BJ (cell line): Measurements from ENCODE around the gene C19orf47. TPM values are rescaled to one million over a fixed set of nuclear protein-coding genes. Genes with fewer than 3 reads are reported as not detected.

ENCODE experiments used
- CTCF ChIA-PET: fragments of 350-600 bp; formaldehyde crosslinking; extraction: SDS; loops from one replicate; lab custom pipeline; 2021; ENCODE audit warnings: antibody characterized with exemption, inconsistent platforms; lab: Yijun Ruan, JAX
- POLR2A ChIA-PET: fragments of 300-600 bp; sonication (Branson Sonifier 250); formaldehyde crosslinking; extraction: SDS; loops from one replicate; lab custom pipeline; 2021; ENCODE audit warnings: antibody characterized with exemption; lab: Charles Lee
- DNase-seq: peaks from one replicate; pipeline ENCODE4 v3.0.0-alpha.2; 2011; ENCODE audit warnings: low read depth
- H3K27me3 ChIP-seq: 2 replicates; pipeline ENCODE4 v1.6.0; 2011; ENCODE audit warnings: low read length; ENCODE audit not compliant: control insufficient read depth, insufficient read depth
- H3K36me3 ChIP-seq: 2 replicates; pipeline ENCODE4 v1.5.1; 2011; ENCODE audit warnings: low read length; ENCODE audit not compliant: control insufficient read depth, insufficient read depth
- H3K4me3 ChIP-seq: 2 replicates; pipeline ENCODE4 v1.5.1; 2011; ENCODE audit warnings: low read depth, mild to moderate bottlenecking, control low read depth, low read length
- polyA plus RNA-seq: library from polyadenylated mRNA; depleted of rRNA; stranded (reverse); fragments of >200 nt; gene quantifications from 2 replicates; pipeline ENCODE4 v1.2.3, GENCODE V29; 2011
- TF ChIP-seq, protein P1 (sequence below): IDR thresholded peaks from 2 replicates; pipeline ENCODE4 v1.5.1; 2011; ENCODE audit warnings: low read depth, mild to moderate bottlenecking, control low read depth, inconsistent platforms, low read length, moderate library complexity; ENCODE audit not compliant: insufficient read depth

C19orf47 gene
- polyA plus RNA-seq, 1 experiment, result 25.2 TPM

DNA sequence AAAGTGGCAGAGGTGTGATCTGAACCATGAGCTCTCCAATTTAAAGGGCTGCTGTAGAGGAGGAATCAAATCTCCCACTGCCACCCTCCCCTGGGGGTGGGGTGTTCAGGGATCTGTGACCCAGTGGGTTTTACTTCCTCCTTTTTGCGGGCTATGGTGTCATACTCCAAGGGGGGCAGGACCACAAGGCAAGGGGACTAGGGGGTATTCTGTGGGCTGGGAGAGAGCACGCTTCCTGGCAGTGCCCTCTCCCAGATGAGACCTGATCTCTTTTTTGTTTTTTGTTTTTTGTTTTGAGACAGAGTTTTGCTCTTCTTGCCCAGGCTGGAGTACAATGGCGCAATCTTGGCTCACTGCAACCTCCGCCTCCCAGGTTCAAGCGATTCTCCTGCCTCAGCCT is 10.6 kb upstream of the C19orf47 start:
- CTCF ChIA-PET, result no interaction called here
- TF ChIP-seq, protein P1, sequence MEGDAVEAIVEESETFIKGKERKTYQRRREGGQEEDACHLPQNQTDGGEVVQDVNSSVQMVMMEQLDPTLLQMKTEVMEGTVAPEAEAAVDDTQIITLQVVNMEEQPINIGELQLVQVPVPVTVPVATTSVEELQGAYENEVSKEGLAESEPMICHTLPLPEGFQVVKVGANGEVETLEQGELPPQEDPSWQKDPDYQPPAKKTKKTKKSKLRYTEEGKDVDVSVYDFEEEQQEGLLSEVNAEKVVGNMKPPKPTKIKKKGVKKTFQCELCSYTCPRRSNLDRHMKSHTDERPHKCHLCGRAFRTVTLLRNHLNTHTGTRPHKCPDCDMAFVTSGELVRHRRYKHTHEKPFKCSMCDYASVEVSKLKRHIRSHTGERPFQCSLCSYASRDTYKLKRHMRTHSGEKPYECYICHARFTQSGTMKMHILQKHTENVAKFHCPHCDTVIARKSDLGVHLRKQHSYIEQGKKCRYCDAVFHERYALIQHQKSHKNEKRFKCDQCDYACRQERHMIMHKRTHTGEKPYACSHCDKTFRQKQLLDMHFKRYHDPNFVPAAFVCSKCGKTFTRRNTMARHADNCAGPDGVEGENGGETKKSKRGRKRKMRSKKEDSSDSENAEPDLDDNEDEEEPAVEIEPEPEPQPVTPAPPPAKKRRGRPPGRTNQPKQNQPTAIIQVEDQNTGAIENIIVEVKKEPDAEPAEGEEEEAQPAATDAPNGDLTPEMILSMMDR, result no peak
- Histone ChIP-seq H3K36me3 (no peaks in the 10 kb centered on the region; the same call in 1 of the 2 replicates), H3K4me3 (no peak overlapping the region), H3K27me3 (no peaks in the 10 kb centered on the region)
- POLR2A ChIA-PET, result no interaction called here
- DNase-seq, result no peak

DNA sequence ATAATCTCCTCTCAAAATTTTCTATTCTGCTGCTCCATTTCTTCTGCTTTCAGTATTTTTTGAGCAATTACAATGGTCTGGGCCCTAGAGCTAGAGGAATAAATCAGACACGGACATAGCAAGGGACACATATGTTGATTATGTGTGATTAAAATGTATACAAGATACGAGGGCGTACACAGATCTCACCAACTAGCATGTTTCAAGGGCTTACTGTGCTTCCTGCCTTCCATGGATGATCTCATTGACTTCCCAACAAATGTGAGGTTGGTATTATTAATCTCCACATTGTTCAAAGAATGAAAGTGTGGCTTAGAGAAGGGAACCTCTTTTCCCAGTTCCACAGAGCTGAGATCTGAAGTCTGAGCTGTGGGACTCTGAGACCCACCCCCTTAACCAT is 9.4 kb upstream of the C19orf47 start:
- Histone ChIP-seq H3K36me3 (no peaks in the 10 kb centered on the region; the same call in 1 of the 2 replicates), H3K27me3 (no peaks in the 10 kb centered on the region), H3K4me3 (no peak overlapping the region)
- no peak for DNase-seq
- ChIA-PET POLR2A (no interaction called here), CTCF (interaction anchor here (0.6 kb wide), 1 partner anchor 236 kb away, joined by 3 read pairs; no protein-coding TSS in a partner anchor)
- TF ChIP-seq, protein P1, result no peak

- DNase-seq, result no peak
- Histone ChIP-seq H3K4me3 (no peak overlapping the region), H3K27me3 (no peaks in the 10 kb centered on the region), H3K36me3 (no peaks in the 10 kb centered on the region; the same call in 1 of the 2 replicates)
- CTCF ChIA-PET, result interaction anchor here (0.7 to 1.0 kb wide), 2 partner anchors 69 to 164 kb away, joined by 3 read pairs; partner anchors contain the start of gene SERTAD1
- POLR2A ChIA-PET, result no interaction called here
- TF ChIP-seq, protein P1, result no peak
Observed at GRCh38 chr19:40356681-40357595, 8.7 kb upstream of the C19orf47 start.

- DNase-seq, result no peak
- ChIA-PET POLR2A (no interaction called here), CTCF (interaction anchor here (1.0 kb wide), 1 partner anchor 165 kb away, joined by 3 read pairs; no protein-coding TSS in a partner anchor)
- Histone ChIP-seq H3K36me3 (no peaks in the 10 kb centered on the region; the same call in 1 of the 2 replicates), H3K27me3 (no peaks in the 10 kb centered on the region), H3K4me3 (no peak overlapping the region)
- TF ChIP-seq, protein P1, result no peak
Observed at GRCh38 chr19:40355975-40356680, 7.9 kb upstream of the C19orf47 start.
